Hepatic stellate cell (primary cell): Measurements from ENCODE around the gene SCRT2.
"Not testable (repeated sequence)": the region's sequence is repeated elsewhere in the genome, so short reads cannot be mapped to it uniquely, and the experiment has no call there.

Source experiments
- DNase-seq: peaks from one replicate; pipeline ENCODE4 v3.0.0; 2011; ENCODE audit warnings: low spot score

The SCRT2 gene

GRCh38 chr20:675453-676314 is at the start of gene SCRT2:
TSS of gene SCRT2 (minus strand) at chr20:675802. CDS start at chr20:675601, 201 bp downstream.
- peak; percentile 83 for DNase-seq

- not testable (repeated sequence) for DNase-seq
Measured at GRCh38 chr20:724797-725196, 49.2 kb upstream of the SCRT2 start.

- no peak for DNase-seq
Measured at GRCh38 chr20:723756-724155, 48.2 kb upstream of the SCRT2 start.

- no peak for DNase-seq
Measured at GRCh38 chr20:722822-723644, 47.4 kb upstream of the SCRT2 start.

GRCh38 chr20:721876-722275 is 46.3 kb upstream of the SCRT2 start:
- no peak for DNase-seq

GRCh38 chr20:719816-720215 is 44.2 kb upstream of the SCRT2 start:
- no peak for DNase-seq

- no peak for DNase-seq
Measured at GRCh38 chr20:719068-719467, 43.5 kb upstream of the SCRT2 start.

GRCh38 chr20:717832-718231 is 42.2 kb upstream of the SCRT2 start:
- DNase-seq, result no peak

- DNase-seq, result no peak
Measured at GRCh38 chr20:717271-717670, 41.7 kb upstream of the SCRT2 start.

- no peak for DNase-seq
Measured at GRCh38 chr20:714453-714852, 38.9 kb upstream of the SCRT2 start.

GRCh38 chr20:711576-711975 is 36.0 kb upstream of the SCRT2 start:
- DNase-seq, result no peak

GRCh38 chr20:710780-711450 is 35.3 kb upstream of the SCRT2 start:
- DNase-seq, result no peak

GRCh38 chr20:709991-710779 is 34.6 kb upstream of the SCRT2 start:
- no peak for DNase-seq

GRCh38 chr20:709423-709822 is 33.8 kb upstream of the SCRT2 start:
- no peak for DNase-seq

- DNase-seq, result no peak
Measured at GRCh38 chr20:708956-709355, 33.4 kb upstream of the SCRT2 start.

- no peak for DNase-seq
Measured at GRCh38 chr20:707451-708110, 32.0 kb upstream of the SCRT2 start.

- no peak for DNase-seq
Measured at GRCh38 chr20:706366-706885, 30.8 kb upstream of the SCRT2 start.

GRCh38 chr20:704726-705125 is 29.1 kb upstream of the SCRT2 start:
- no peak for DNase-seq

GRCh38 chr20:703426-703825 is 27.8 kb upstream of the SCRT2 start:
- DNase-seq, result no peak

- no peak for DNase-seq
Measured at GRCh38 chr20:703006-703405, 27.4 kb upstream of the SCRT2 start.
